ENCODE measurements around the gene PXMP4.

The PXMP4 gene

GRCh38 chr20:33663161-33664084 is 56.7 kb downstream of the PXMP4 start:
- peak overlapping the region; percentile 61 to 90 (median 75) for H3K4me3 ChIP-seq
- peak overlapping the region; percentile 76 to 97 (median 91) for H3K27ac ChIP-seq

DNA sequence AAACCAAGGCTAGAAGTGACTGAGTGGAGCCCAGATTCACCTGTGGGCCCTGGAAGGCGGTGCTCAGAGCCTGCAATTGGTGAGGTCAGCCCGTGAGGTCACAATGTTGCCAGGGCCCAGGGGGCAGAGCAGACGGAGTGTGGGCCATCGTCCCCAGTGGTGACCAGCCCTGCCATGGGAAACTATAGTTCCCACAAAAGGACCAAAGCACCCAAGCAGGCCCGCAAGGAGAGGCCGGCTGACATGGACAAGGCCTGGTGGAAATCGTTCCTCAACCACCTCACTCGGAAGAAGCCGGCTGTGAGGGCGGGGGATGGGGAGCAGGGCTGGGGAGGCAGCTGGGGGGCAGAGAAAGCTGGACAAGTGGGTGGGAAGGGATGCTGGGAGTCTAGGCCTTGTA is 57.9 kb downstream of the PXMP4 start, which contains the start of gene C20orf144:
Gene C20orf144 (plus strand): TSS at position 156 of the 400 bp plus-strand sequence. CDS start 19 bp downstream, at position 175.
- Histone ChIP-seq H3K27ac (peak within 1 kb of the TSS; percentile 55 to 97 (median 91)), H3K4me3 (peak within 1 kb of the TSS; percentile 61 to 90 (median 75))

DNA sequence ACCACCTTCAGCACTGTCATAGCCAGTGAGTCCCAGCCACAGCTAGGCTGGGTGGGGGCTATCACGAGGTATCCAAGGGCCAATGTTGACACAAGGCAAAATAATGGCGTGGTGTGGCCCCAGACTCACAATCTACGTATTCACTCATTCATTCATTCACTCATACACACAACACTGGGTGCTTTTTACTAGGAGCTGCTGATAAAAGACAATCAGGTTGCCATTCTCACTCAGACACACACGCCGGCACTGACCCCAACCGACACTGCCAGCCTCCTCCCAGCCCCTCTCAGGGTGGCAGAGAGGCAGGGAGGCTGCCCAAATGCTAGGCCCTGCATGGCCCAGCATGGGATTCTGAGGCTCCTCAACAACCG is 59.4 kb downstream of the PXMP4 start:
- no peak overlapping the region for H3K4me3 ChIP-seq
- no peak overlapping the region for H3K27ac ChIP-seq

DNA sequence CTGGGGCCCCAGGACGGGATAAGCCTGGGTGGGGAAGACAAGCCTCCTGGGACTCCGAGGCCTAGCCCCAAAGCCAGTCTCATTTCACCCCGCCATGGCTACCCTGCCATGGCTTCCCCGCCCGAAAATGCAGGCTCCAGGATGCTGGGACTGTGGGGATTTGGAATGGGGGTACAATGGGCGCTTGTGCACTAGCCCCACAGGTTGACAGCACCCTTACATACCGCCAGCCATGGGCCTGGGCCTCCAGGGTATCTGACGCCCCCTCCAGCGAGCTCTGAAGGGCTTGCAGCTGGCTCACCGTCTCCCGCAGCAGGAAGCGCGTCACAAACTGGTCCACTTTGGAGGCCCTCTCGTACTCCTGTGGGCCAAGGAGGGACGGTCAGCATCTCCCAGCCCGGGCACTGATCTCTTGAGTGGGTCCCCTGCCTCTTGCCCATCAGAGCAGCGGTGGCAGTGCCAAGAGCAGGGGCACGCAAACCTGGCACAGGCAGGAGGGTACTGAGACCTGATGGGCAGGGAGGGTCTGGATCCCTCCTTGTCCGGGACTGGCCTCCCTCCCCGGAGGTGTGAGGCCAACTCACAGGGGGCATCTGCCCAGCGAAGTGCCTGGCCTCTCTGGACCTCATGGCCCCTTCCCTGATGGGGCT is 60.0 kb downstream of the PXMP4 start:
- H3K27ac ChIP-seq: no peak overlapping the region
- H3K4me3 ChIP-seq: no peak overlapping the region

DNA sequence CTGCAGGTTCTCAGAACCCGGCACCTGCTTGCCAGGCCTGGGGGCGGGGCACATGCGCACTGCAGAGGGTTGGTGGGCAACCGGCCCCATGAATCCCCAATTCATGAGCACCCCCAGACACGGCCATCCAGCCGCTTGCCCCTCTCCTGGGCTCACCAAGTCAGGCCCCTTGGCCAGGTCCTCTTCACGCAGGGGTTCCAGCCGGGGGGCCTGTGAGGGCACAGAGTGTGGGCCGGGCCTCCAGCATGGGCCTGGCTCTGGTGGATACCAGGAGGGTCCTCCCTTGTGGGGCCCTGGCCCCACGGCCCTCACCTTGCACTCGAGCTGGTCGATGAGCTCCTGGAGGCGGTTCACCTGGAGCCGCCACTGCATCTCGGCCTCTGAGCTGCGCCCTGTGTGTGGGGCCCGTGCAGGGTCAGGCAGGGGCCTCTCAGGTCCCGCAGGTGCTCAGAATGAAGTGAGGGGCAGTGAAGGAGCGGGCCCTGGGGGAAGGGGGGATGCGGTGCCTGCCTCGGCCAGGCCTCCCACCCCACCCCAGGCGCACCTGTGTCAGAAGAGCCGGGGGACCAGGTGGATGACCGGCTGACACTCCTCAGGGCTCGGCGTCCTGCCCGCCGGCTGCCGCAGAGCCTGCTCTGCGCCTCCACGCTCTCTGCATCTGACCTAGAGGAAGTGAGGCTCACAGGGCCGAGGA is 60.6 kb downstream of the PXMP4 start:
- Histone ChIP-seq H3K4me3 (no peak overlapping the region), H3K27ac (no peak overlapping the region)

- no peak overlapping the region for H3K27ac ChIP-seq
- H3K4me3 ChIP-seq: no peak overlapping the region
Measured at GRCh38 chr20:33658929-33659328, 61.2 kb downstream of the PXMP4 start.

- no peak overlapping the region for H3K4me3 ChIP-seq
- no peak overlapping the region for H3K27ac ChIP-seq
Measured at GRCh38 chr20:33658510-33658909, 61.6 kb downstream of the PXMP4 start.

DNA sequence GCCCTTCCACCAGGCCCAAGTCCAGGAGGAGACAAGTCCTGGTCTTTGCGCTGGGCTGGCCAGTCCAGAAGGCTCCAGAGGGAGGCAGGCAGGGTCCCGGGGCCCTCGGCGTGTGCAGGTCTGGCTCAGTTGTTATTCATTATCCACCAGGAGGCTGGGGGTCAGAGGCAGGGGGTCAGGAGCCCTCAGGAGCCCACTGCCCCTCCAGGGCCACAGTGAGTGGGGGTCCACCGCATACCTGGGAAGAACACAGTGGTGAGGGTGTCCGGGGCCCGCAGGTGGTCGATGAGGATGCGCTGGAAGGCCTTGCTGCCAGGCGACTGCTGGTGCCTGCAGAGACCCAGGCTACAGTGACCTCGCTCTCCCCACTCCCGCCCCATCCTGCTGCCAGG is 62.4 kb downstream of the PXMP4 start:
- Histone ChIP-seq H3K4me3 (no peak overlapping the region), H3K27ac (no peak overlapping the region)

- Histone ChIP-seq H3K27ac (no peak overlapping the region), H3K4me3 (no peak overlapping the region)
Measured at GRCh38 chr20:33656783-33657703, 63.1 kb downstream of the PXMP4 start.

- Histone ChIP-seq H3K4me3 (no peak overlapping the region), H3K27ac (no peak overlapping the region)
Measured at GRCh38 chr20:33656010-33656782, 63.9 kb downstream of the PXMP4 start.

DNA sequence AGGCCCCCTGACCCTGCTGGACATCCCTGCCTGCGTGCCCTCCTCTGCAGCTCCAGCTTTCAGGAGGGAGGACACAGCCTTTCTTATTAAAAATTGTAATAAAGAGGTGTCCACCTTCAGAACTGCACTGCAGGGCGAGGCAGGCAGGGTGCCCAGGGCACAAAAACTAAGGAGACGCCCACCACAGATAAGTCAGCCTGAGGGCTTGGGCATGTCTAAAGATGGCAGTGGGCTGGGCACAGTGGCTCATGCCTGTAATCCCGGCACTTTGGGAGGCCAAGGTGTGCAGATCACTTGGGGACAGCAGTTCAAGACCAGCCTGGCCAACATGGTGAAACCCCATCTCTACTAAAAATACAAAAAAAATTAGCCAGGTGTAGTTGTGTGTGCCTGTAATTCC is 64.9 kb downstream of the PXMP4 start:
- H3K27ac ChIP-seq: no peak overlapping the region
- no peak overlapping the region for H3K4me3 ChIP-seq

DNA sequence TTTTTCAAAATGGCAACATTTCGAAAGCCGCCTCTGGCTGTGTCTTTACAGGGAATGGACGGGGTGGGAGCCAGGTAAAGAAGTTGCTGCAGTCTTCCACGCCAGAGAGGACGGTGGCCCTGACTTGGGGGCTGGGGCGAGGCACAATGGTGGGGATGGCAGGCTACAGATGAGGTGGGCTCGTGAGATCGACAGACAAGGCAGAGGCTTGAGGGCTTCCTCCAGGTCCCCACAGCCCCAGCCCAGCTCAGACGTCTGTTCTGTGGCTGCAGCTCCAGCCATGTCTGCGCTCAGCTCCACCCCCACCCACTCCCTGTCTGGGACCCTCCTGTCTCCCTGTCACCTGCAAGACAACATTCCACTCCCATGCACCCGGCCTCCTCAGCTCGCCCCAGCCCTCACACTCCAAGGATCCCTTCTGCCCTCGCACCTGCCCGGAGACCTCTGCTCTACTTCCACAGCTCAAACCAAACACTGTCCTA is 65.4 kb downstream of the PXMP4 start:
- Histone ChIP-seq H3K4me3 (no peak overlapping the region), H3K27ac (peak overlapping the region in 1 of 21 experiments; percentile 52)

- Histone ChIP-seq H3K4me3 (no peak overlapping the region), H3K27ac (peak overlapping the region in 4 of 21 experiments; percentile 1 to 52 (median 38))
Measured at GRCh38 chr20:33653900-33654596, 66.1 kb downstream of the PXMP4 start.

DNA sequence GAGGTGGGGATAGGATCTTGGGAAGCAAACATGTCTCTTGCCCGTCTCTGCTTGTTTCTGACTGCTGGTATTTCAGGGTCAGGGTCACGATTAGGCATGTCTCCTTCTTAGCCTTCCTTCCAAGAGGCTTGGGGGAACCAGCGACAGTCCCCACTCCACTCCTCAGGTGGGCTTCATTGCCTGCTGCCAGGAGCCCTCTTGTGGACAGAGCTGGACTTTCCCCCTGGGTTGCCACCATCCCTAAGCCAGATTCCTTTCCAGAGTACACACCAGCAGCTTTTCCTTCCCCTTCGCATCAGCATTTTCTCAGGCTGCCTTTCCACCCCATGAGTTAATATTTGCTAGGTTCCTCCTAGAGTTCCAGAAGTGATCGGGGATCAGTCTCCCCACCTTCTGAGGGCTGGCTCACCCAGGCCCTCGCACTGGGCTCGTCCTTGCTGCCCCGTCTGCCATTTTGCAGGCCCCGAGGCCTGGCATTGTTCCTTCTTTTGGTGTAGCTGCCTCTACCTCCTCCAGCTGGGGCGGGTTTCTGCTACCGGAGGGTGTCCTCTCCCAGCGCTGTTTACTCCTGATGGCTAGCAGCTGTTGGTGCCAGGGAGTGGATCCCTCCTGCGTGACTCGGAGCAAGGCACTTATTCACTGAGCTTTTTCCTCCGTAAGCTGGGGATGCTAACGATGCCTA is 66.8 kb downstream of the PXMP4 start:
- peak overlapping the region in 4 of 21 experiments; percentile 1 to 63 (median 38) for H3K27ac ChIP-seq
- H3K4me3 ChIP-seq: no peak overlapping the region
